ENCODE results near the gene SH2D3A.

The SH2D3A gene

GRCh38 chr19:6779206-6779605 lies 12.0 kb upstream of the SH2D3A start:
- TF ChIP-seq POLR2AphosphoS5 (IDR thresholded peaks at IDR 0.05; ENCODE audit: low read depth, low read length) = no peak
- TF ChIP-seq REST (IDR thresholded peaks at IDR 0.05; ENCODE audit: insufficient read depth in 1 of 2, low read depth in 2 of 2, low read length in 2 of 2) = no peak
- no peak for TF ChIP-seq SIN3A (IDR thresholded peaks at IDR 0.05; ENCODE audit: borderline replicate concordance, insufficient read depth, low read length)
- no peak for TF ChIP-seq TAF1 (IDR thresholded peaks at IDR 0.05; ENCODE audit: borderline replicate concordance, insufficient read depth, low read length)
- TF ChIP-seq FOXP2 (optimal IDR thresholded peaks at IDR 0.05; ENCODE audit: borderline replicate concordance, extremely low read depth, extremely low read length, insufficient read depth) = no peak

GRCh38 chr19:6778386-6778785 lies 11.2 kb upstream of the SH2D3A start:
- TF ChIP-seq POLR2AphosphoS5 (IDR thresholded peaks at IDR 0.05; ENCODE audit: low read depth, low read length) (no peak), FOXP2 (optimal IDR thresholded peaks at IDR 0.05; ENCODE audit: borderline replicate concordance, extremely low read depth, extremely low read length, insufficient read depth) (no peak), TAF1 (IDR thresholded peaks at IDR 0.05; ENCODE audit: borderline replicate concordance, insufficient read depth, low read length) (no peak), SIN3A (IDR thresholded peaks at IDR 0.05; ENCODE audit: borderline replicate concordance, insufficient read depth, low read length) (no peak), REST (IDR thresholded peaks at IDR 0.05; ENCODE audit: insufficient read depth in 1 of 2, low read depth in 2 of 2, low read length in 2 of 2) (no peak)

- no peak for TF ChIP-seq TAF1 (IDR thresholded peaks at IDR 0.05; ENCODE audit: borderline replicate concordance, insufficient read depth, low read length)
- no peak for TF ChIP-seq REST (IDR thresholded peaks at IDR 0.05; ENCODE audit: insufficient read depth in 1 of 2, low read depth in 2 of 2, low read length in 2 of 2)
- TF ChIP-seq POLR2AphosphoS5 (IDR thresholded peaks at IDR 0.05; ENCODE audit: low read depth, low read length) = no peak
- TF ChIP-seq FOXP2 (optimal IDR thresholded peaks at IDR 0.05; ENCODE audit: borderline replicate concordance, extremely low read depth, extremely low read length, insufficient read depth) = no peak
- no peak for TF ChIP-seq SIN3A (IDR thresholded peaks at IDR 0.05; ENCODE audit: borderline replicate concordance, insufficient read depth, low read length)
Observed at GRCh38 chr19:6777434-6777833, 10.2 kb upstream of the SH2D3A start.

GRCh38 chr19:6776999-6777398 lies 9.8 kb upstream of the SH2D3A start:
- no peak for TF ChIP-seq TAF1 (IDR thresholded peaks at IDR 0.05; ENCODE audit: borderline replicate concordance, insufficient read depth, low read length)
- no peak for TF ChIP-seq SIN3A (IDR thresholded peaks at IDR 0.05; ENCODE audit: borderline replicate concordance, insufficient read depth, low read length)
- no peak for TF ChIP-seq FOXP2 (optimal IDR thresholded peaks at IDR 0.05; ENCODE audit: borderline replicate concordance, extremely low read depth, extremely low read length, insufficient read depth)
- TF ChIP-seq REST (IDR thresholded peaks at IDR 0.05; ENCODE audit: insufficient read depth in 1 of 2, low read depth in 2 of 2, low read length in 2 of 2) = no peak
- TF ChIP-seq POLR2AphosphoS5 (IDR thresholded peaks at IDR 0.05; ENCODE audit: low read depth, low read length) = no peak

Data from PFSK-1 (cell line).